ENCODE measurements around the gene VPS13D. TPM values are rescaled to one million over a fixed set of nuclear protein-coding genes. Genes with fewer than 3 reads are reported as not detected.
"Not testable (repeated sequence)": the region's sequence is repeated elsewhere in the genome, so short reads cannot be mapped to it uniquely, and the experiment has no call there.

The VPS13D gene
- polyA plus RNA-seq, 3 donors = 3.6 to 20.2 (median 5.1) TPM

- no peaks in the 10 kb centered on the region for H3K27me3 ChIP-seq (ENCODE audit: control insufficient read depth in 2 of 2, insufficient read depth in 2 of 2, low read length in 2 of 2)
- no peak overlapping the region for H3K27ac Mint-ChIP-seq
- no peak for TF ChIP-seq CTCF (IDR thresholded peaks at IDR 0.05)
- no peaks in the 10 kb centered on the region for H3K27me3 Mint-ChIP-seq (ENCODE audit: low read depth in 3 of 3)
- peaks cover 65 to 88% of the 10 kb centered on the region in 2 donors for H3K36me3 ChIP-seq (replicated peaks in 1 of 2; ENCODE audit: control insufficient read depth in 1 of 2, insufficient read depth in 2 of 2, low read length in 2 of 2)
- H3K4me3 ChIP-seq (replicated peaks in 1 of 3; ENCODE audit: low read depth in 2 of 3, low read length in 3 of 3) = no peak overlapping the region
- H3K4me2 ChIP-seq (replicated peaks; ENCODE audit: extremely low read depth, low read length, poor library complexity, severe bottlenecking) = no peak overlapping the region
- peaks cover 10 to 32% of the 10 kb centered on the region in 2 donors for H3K9me3 ChIP-seq (replicated peaks in 1 of 2; ENCODE audit: control insufficient read depth in 1 of 2, insufficient read depth in 1 of 2, low read length in 2 of 2)
- intact Hi-C loops (cut with micrococcal nuclease) = no loop called here
- no peak overlapping the region for H3K27ac ChIP-seq (ENCODE audit: low read depth in 1 of 2, low read length in 2 of 2)
- no peak overlapping the region for H3K4me3 Mint-ChIP-seq
- H3K9me3 Mint-ChIP-seq = peaks cover 21 to 29% (median 25%) of the 10 kb centered on the region in 7 donors
- peaks cover 8% of the 10 kb centered on the region for H3K4me1 Mint-ChIP-seq
- H2AFZ ChIP-seq (ENCODE audit: insufficient read depth, low read depth, low read length, poor library complexity, severe bottlenecking) = no peak overlapping the region
- peaks cover 82 to 98% of the 10 kb centered on the region in 2 donors for H3K36me3 Mint-ChIP-seq
- no peaks in the 10 kb centered on the region for H4K20me1 ChIP-seq (ENCODE audit: insufficient read depth, low read length)
- H3K4me1 ChIP-seq (ENCODE audit: control insufficient read depth in 1 of 2, insufficient read depth in 2 of 2, low read length in 2 of 2) = no peaks in the 10 kb centered on the region
- DNase-seq = no peak
- H3K9ac ChIP-seq (ENCODE audit: insufficient read depth, low read length, poor library complexity, severe bottlenecking) = no peak overlapping the region
- no peaks in the 10 kb centered on the region for H3K79me2 ChIP-seq (ENCODE audit: insufficient read depth, low read length)
These were observed 157.8 kb downstream of the VPS13D start for GRCh38 chr1:12387641-12388040.

GRCh38 chr1:12390296-12390695, 160.5 kb downstream of the VPS13D start:
- H3K4me1 ChIP-seq (ENCODE audit: control insufficient read depth in 1 of 2, insufficient read depth in 2 of 2, low read length in 2 of 2); H4K20me1 ChIP-seq (ENCODE audit: insufficient read depth, low read length); H3K9ac ChIP-seq (ENCODE audit: insufficient read depth, low read length, poor library complexity, severe bottlenecking); H3K4me3 ChIP-seq (replicated peaks in 1 of 3; ENCODE audit: low read depth in 2 of 3, low read length in 3 of 3); H3K4me1 Mint-ChIP-seq; H3K4me2 ChIP-seq (replicated peaks; ENCODE audit: extremely low read depth, low read length, poor library complexity, severe bottlenecking); H3K27me3 Mint-ChIP-seq (ENCODE audit: low read depth in 3 of 3); H3K27ac ChIP-seq (ENCODE audit: low read depth in 1 of 2, low read length in 2 of 2); H3K4me3 Mint-ChIP-seq; H2AFZ ChIP-seq (ENCODE audit: insufficient read depth, low read depth, low read length, poor library complexity, severe bottlenecking); intact Hi-C loops (cut with micrococcal nuclease); DNase-seq; H3K27me3 ChIP-seq (ENCODE audit: control insufficient read depth in 2 of 2, insufficient read depth in 2 of 2, low read length in 2 of 2); H3K79me2 ChIP-seq (ENCODE audit: insufficient read depth, low read length); H3K27ac Mint-ChIP-seq: not testable (repeated sequence)
- Histone ChIP-seq H3K9me3 (replicated peaks in 1 of 2; ENCODE audit: control insufficient read depth in 1 of 2, insufficient read depth in 1 of 2, low read length in 2 of 2) (peaks cover 10 to 32% of the 10 kb centered on the region in 2 donors), H3K36me3 (replicated peaks in 1 of 2; ENCODE audit: control insufficient read depth in 1 of 2, insufficient read depth in 2 of 2, low read length in 2 of 2) (peaks cover 39 to 61% of the 10 kb centered on the region in 2 donors)
- peaks cover 72 to 84% of the 10 kb centered on the region in 2 donors for H3K36me3 Mint-ChIP-seq
- H3K9me3 Mint-ChIP-seq = peaks cover 21 to 28% (median 25%) of the 10 kb centered on the region in 7 donors
- 100% methylated on average over 4 of the region's 4 CpGs for WGBS (ENCODE audit: insufficient coverage)

Measured in CD14-positive monocyte (primary cell).